HFFc6 (cell line): ENCODE data around the gene ZNF283. TPM values are rescaled to one million over a fixed set of nuclear protein-coding genes. Genes with fewer than 3 reads are reported as not detected.

Experiments
- DNase-seq: peaks from one replicate; pipeline ENCODE4 v3.0.0-alpha.2; 2018
- H3K27ac Mint-ChIP-seq: 2 replicates; pipeline ENCODE4 v1.8.0; 2020; ENCODE audit warnings: mild to moderate bottlenecking, mixed read lengths
- H3K27me3 Mint-ChIP-seq: 2 replicates; pipeline ENCODE4 v1.8.0; 2021; ENCODE audit warnings: mild to moderate bottlenecking, moderate library complexity, mixed read lengths; ENCODE audit not compliant: insufficient read depth
- H3K36me3 Mint-ChIP-seq: 2 replicates; pipeline ENCODE4 v1.8.0; 2021; ENCODE audit warnings: low read depth, mixed read lengths
- H3K4me1 Mint-ChIP-seq: 2 replicates; pipeline ENCODE4 v1.8.0; 2020; ENCODE audit warnings: low read depth, mixed read lengths
- H3K4me3 Mint-ChIP-seq: 2 replicates; pipeline ENCODE4 v1.8.0; 2020; ENCODE audit warnings: mild to moderate bottlenecking, moderate library complexity, mixed read lengths
- H3K9me3 Mint-ChIP-seq: 2 replicates; pipeline ENCODE4 v1.8.0; 2020; ENCODE audit warnings: mild to moderate bottlenecking, mixed read lengths
- long read RNA-seq: library from polyadenylated mRNA; unstranded; transcript quantifications from one replicate; pipeline ENCODE4 v2.0.0, GENCODE V29; 2019
- total RNA-seq, 6 experiments: library from RNA; stranded (reverse); fragmentation: NEBNext Ultra II Directional; extraction: Animal tissue kit (Norgen Biotek cat#: 25700); gene quantifications; 2 replicates in 1 of 6; 3 replicates in 5 of 6; pipeline ENCODE4 v1.2.3, GENCODE V29; 2021
- TF ChIP-seq, protein P1 (sequence below): fragments of 200-600 bp; sonication (generic); IDR thresholded peaks from 2 replicates; pipeline ENCODE4 v1.5.0; 2021; ENCODE audit warnings: antibody characterized with exemption, mild to moderate bottlenecking

Gene ZNF283
- total RNA-seq = 1 to 10 TPM; 5.7 to 9.0 (median 7.9) TPM
- long read RNA-seq, partial matches to known transcripts = 1 of 3 reads
- long read RNA-seq, other reads (novel, unspliced or antisense) = 2 of 3 reads

DNA sequence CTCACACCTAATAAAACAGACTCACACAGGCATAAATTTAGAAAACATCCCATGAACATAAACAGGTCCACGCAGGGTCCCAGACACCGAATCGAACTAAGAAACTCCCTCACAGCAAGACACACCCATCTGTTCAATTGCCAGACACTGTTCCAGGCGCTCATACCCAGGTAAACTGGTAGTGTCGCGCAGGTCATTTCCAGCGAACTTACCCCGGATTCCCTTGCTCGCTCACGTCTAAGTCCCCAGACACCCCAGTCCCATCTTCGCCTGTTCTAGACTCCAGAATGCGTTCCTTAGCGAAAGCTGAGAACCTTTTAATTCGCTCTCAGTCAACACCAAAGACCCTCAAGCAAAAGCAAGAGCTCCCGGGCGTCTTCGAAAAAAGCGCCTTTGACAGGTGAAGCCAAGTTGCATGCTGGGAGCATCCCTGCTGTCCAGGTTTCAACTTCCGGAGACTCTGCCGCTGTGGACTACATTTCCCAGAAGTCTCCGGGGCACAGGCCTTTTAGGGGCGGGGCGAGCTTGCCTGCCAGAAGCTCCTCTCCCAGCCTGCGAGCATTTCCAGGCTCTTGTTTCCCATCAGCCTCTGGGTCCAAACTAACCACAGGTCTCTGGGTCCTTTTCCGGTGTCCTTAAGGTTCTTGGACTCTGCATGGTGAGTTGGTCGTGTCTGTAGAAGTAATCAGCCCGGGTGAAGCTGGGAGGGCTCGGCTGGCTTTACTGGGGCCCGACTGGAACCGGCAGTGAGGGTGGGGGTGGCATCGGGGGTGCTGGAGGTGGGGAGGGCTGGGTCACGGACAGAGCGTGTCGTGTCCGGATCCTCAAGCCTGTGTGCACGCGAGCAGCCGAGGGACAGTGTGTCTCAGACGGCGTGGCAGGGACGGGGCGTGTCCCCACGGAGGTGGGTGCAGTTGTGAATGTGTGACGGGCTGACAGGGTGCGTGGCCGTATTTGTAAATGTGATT is at the start of gene ZNF283:
Gene ZNF283 (plus strand): TSS at position 535 of the 968 bp plus-strand sequence. CDS start 6,184 bp downstream, outside the sequence.
- Mint-ChIP-seq H3K27ac (peak within 1 kb of the TSS; percentile 86), H3K9me3 (peaks cover 24% of the 10 kb centered on the region), H3K27me3 (peaks cover 3% of the 10 kb centered on the region), H3K36me3 (peaks cover 42% of the 10 kb centered on the region), H3K4me1 (peaks cover 23% of the 10 kb centered on the region), H3K4me3 (peak within 1 kb of the TSS; percentile 91)
- TF ChIP-seq, protein P1, sequence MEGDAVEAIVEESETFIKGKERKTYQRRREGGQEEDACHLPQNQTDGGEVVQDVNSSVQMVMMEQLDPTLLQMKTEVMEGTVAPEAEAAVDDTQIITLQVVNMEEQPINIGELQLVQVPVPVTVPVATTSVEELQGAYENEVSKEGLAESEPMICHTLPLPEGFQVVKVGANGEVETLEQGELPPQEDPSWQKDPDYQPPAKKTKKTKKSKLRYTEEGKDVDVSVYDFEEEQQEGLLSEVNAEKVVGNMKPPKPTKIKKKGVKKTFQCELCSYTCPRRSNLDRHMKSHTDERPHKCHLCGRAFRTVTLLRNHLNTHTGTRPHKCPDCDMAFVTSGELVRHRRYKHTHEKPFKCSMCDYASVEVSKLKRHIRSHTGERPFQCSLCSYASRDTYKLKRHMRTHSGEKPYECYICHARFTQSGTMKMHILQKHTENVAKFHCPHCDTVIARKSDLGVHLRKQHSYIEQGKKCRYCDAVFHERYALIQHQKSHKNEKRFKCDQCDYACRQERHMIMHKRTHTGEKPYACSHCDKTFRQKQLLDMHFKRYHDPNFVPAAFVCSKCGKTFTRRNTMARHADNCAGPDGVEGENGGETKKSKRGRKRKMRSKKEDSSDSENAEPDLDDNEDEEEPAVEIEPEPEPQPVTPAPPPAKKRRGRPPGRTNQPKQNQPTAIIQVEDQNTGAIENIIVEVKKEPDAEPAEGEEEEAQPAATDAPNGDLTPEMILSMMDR = no peak
- peak; percentile 83 for DNase-seq

DNA sequence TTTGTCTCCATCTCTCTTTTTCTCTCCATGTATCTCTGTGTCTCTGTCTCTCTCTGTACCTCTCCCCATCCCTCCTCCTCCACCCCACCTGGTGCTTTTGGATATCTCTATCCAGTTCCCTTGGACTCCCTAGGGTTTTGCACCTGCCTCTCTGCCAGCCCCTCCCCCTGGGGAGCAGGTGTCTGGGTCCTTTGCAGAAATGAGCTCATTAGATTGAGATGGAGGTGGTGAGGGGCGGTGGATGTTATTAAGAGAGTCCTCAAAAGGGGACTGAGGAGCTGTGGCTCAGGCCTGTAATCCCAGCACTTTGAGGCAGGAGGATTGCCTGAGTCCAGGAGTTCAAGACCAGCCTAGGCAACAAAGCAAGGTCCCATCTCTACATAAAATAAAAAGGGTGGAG is 48.5 kb upstream of the ZNF283 start:
- H3K4me3 Mint-ChIP-seq = no peak overlapping the region
- no peak overlapping the region for H3K27ac Mint-ChIP-seq
- H3K36me3 Mint-ChIP-seq = no peaks in the 10 kb centered on the region
- H3K9me3 Mint-ChIP-seq = no peaks in the 10 kb centered on the region
- TF ChIP-seq, protein P1 = no peak
- H3K4me1 Mint-ChIP-seq = peaks cover 55% of the 10 kb centered on the region
- no peak for DNase-seq
- peaks cover 1% of the 10 kb centered on the region; the same call in 1 of the 2 replicates for H3K27me3 Mint-ChIP-seq

DNA sequence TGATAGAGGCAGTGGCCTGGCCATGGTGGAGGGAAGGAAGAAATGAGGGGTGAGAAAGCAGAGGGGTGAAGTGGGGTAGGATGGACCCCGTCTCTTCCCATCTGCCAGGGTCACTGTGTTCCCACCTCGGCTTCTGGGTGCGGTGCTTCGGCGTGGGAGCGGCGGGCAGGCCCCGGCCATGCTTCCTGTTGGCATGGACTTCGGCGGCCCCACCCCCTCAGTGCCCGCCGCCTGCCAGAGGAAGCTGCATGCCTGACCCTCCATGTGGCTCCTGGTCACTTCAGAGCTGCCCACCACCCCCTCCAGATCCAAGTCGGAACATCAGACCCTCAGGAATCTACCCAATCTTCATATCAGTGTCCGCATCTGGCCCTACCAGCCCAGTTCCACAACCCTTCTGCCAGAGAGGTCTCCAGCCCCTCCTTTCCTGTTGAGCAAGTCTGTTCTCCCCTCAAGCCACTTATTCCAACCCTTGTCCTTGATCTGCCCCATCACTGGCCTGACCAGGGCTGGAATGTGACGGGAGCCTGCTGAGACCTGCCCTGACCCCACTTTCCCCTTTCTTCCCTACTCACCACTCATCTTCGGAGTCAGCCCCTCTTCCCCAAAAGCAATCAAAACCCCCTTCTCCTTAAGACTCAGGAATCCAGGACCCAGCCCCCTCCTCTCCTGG is 47.8 kb upstream of the ZNF283 start:
- Mint-ChIP-seq H3K36me3 (no peaks in the 10 kb centered on the region), H3K27ac (no peak overlapping the region), H3K27me3 (no peaks in the 10 kb centered on the region), H3K4me3 (no peak overlapping the region), H3K9me3 (no peaks in the 10 kb centered on the region), H3K4me1 (peaks cover 61% of the 10 kb centered on the region)
- TF ChIP-seq, protein P1 = no peak
- DNase-seq = no peak

DNA sequence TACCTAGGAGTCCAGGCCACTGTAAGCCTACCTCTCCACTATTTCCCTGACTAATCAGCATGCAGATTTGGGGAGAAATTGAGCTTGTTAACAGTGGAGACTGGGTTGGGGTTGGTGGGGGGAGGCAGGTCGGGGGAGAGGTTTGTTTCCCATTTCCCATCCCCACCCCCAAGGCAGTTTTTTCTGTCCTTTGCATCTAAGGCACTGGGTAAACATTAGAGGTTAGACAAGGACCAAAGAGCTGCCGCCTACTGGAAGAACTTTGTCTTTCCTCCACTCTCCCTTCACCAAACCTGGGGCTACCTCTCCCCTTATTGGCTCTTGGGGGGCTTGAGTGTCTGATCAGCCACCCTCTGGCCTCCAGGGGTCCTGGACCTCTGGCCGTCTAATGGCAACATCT is 47.3 kb upstream of the ZNF283 start:
- TF ChIP-seq, protein P1 = peak; percentile 38
- H3K27ac Mint-ChIP-seq = no peak overlapping the region
- H3K27me3 Mint-ChIP-seq = no peaks in the 10 kb centered on the region
- no peaks in the 10 kb centered on the region for H3K9me3 Mint-ChIP-seq
- H3K4me1 Mint-ChIP-seq = peaks cover 63% of the 10 kb centered on the region
- DNase-seq = no peak
- no peak overlapping the region for H3K4me3 Mint-ChIP-seq
- H3K36me3 Mint-ChIP-seq = no peaks in the 10 kb centered on the region

DNA sequence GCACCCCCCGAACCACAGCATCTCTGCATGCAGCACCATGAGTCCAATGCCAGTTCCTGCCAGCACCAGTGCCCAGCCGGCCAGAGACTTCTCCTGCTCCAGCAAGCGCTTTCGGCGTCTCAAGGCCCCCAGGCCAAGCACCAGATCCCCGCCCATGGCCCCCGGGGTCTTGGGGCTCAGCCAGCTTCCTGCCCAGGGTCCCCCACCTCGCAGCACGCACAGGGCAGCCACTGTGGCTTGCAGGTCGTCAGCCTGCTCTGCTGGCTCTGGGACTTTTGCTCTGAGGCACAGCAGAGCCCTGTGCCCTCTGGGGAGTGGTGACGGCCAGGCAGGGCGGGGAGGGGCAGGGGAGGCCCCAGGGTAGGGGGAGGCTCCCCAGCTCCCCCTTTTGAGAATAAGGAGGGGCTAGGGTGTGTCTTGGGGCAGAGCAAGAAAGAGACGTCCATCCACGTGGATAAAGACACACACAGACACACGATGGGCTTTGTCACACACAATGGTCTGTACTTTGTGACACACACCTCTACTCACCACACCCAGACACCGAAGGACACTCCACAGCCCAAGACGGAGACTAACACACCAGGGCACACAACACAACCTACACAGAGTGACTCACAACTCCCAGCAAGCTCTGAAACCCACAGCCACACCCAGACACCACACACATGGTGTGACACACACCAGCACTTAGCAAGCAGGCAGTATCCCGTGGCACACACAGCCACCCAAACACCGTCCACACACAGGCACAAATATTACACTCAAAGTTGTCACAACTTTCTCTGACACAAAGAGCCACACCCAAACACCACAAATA is 46.2 kb upstream of the ZNF283 start, which contains the start of gene KCNN4:
Gene KCNN4 (minus strand): TSS at position 268 of the 820 bp plus-strand sequence. CDS start 112 bp downstream, at position 156.
- Mint-ChIP-seq H3K4me3 (peak within 1 kb of the TSS; percentile 30), H3K4me1 (peaks cover 67% of the 10 kb centered on the region), H3K9me3 (no peaks in the 10 kb centered on the region), H3K36me3 (no peaks in the 10 kb centered on the region), H3K27me3 (no peaks in the 10 kb centered on the region), H3K27ac (peak within 1 kb of the TSS; percentile 59)
- TF ChIP-seq, protein P1 = no peak
- DNase-seq = peak; percentile 68
